Right renal pelvis (tissue), 4 donors: ENCODE results near the gene KCNJ11. TPM values are rescaled to one million over a fixed set of nuclear protein-coding genes. Genes with fewer than 3 reads are reported as not detected.
A peak's percentile ranks its signal among the peaks of the same experiment; 100 is the strongest.

ENCODE experiments used
- DNase-seq, 4 donors: peaks; one replicate each; pipeline ENCODE4 v3.0.0-alpha.2; 2013; ENCODE audit warnings: low read depth in 4 of 4, low spot score in 3 of 4, missing footprints in 1 of 4
- polyA plus RNA-seq, 4 donors: library from polyadenylated mRNA; unstranded; fragments of 120-200 nt; gene quantifications; one replicate each; pipeline ENCODE4 v1.2.1, GENCODE V29; 2013; ENCODE audit not compliant: insufficient read length in 4 of 4

Gene KCNJ11
- polyA plus RNA-seq, 4 donors: 2.1 to 3.5 (median 3.0) TPM

GRCh38 chr11:17369094-17369493 lies 19.4 kb downstream of the KCNJ11 start:
- no peak for DNase-seq

GRCh38 chr11:17368551-17368950 lies 19.9 kb downstream of the KCNJ11 start:
- no peak for DNase-seq

GRCh38 chr11:17366495-17366894 lies 22.0 kb downstream of the KCNJ11 start:
- DNase-seq: no peak

GRCh38 chr11:17354601-17354991 lies 33.9 kb downstream of the KCNJ11 start:
- peak; percentile 39 to 57 (median 52) for DNase-seq

GRCh38 chr11:17353821-17354600 lies 34.4 kb downstream of the KCNJ11 start:
- DNase-seq: peak in 1 of 4 donors; percentile 8

- peak; percentile 44 to 60 (median 54) for DNase-seq
Observed at GRCh38 chr11:17352950-17353820, 35.3 kb downstream of the KCNJ11 start.

GRCh38 chr11:17351510-17352176 lies 36.8 kb downstream of the KCNJ11 start, which contains the start of gene NCR3LG1:
Gene NCR3LG1, plus strand, starts transcription at chr11:17351800. Its CDS starts 170 bp downstream, at chr11:17351970.
- DNase-seq: peak in 2 of 4 donors; percentile 18 to 26

GRCh38 chr11:17351172-17351509 lies 37.3 kb downstream of the KCNJ11 start:
- no peak for DNase-seq

- DNase-seq: no peak
Observed at GRCh38 chr11:17350455-17351171, 37.8 kb downstream of the KCNJ11 start.

- DNase-seq: no peak
Observed at GRCh38 chr11:17347676-17348075, 40.8 kb downstream of the KCNJ11 start.

GRCh38 chr11:17343907-17344306 lies 44.6 kb downstream of the KCNJ11 start:
- no peak for DNase-seq

- no peak for DNase-seq
Observed at GRCh38 chr11:17343257-17343656, 45.2 kb downstream of the KCNJ11 start.

Other genes starting within 250 kb of the KCNJ11 start
- gene PIK3C2A, start 180.7 kb downstream of the KCNJ11 start, polyA plus RNA-seq: 10 to 100 TPM; 58.7 to 75.2 (median 72.3) TPM
- gene NUCB2, start 111.9 kb downstream of the KCNJ11 start, polyA plus RNA-seq: 10 to 100 TPM; 72.4 to 89.1 (median 84.6) TPM
- 1 to 10 TPM; 1.2 to 1.6 (median 1.3) TPM for gene NCR3LG1, start 36.9 kb downstream of the KCNJ11 start, polyA plus RNA-seq
- gene ABCC8, start 88.2 kb upstream of the KCNJ11 start, polyA plus RNA-seq: 1 to 10 TPM in 2 of 4 donors, under 1 TPM in 2; 0.53 to 3.5 (median 1.3) TPM
- 10 to 100 TPM; 56.0 to 68.1 (median 65.4) TPM for gene USH1C, start 155.8 kb upstream of the KCNJ11 start, polyA plus RNA-seq
- under 1 TPM; 0.25 to 0.54 (median 0.34) TPM for gene OTOG, start 158.6 kb upstream of the KCNJ11 start, polyA plus RNA-seq